ENCODE data around the gene ZSWIM5. TPM values are rescaled to one million over a fixed set of nuclear protein-coding genes. Genes with fewer than 3 reads are reported as not detected.
"Not testable (repeated sequence)": the region's sequence is repeated elsewhere in the genome, so short reads cannot be mapped to it uniquely, and the experiment has no call there.

The ZSWIM5 gene
- total RNA-seq, 4 donors from 2014 or later, result 2.1 to 3.7 (median 2.5) TPM

GRCh38 chr1:45005761-45006160 lies 200.6 kb downstream of the ZSWIM5 start:
- Histone ChIP-seq H3K36me3 (peaks cover 0 to 77% (median 43%) of the 10 kb centered on the region in 3 donors), H3K9me3 (no peaks in the 10 kb centered on the region), H3K4me3 (no peak overlapping the region), H3K4me1 (peaks cover 0 to 19% (median 11%) of the 10 kb centered on the region in 4 donors), H3K27ac (no peak overlapping the region), H3K27me3 (no peaks in the 10 kb centered on the region)
- TF ChIP-seq POLR2A (IDR thresholded peaks at IDR 0.05) (no peak), EP300 (IDR thresholded peaks at IDR 0.05) (no peak), CTCF (IDR thresholded peaks at IDR 0.05) (no peak)
- WGBS, 2 donors, result 74 to 92% methylated on average over 4 to 5 of the region's 6 CpGs
- DNase-seq (ENCODE audit: low spot score in 2 of 2), result no peak

- no peak overlapping the region for H3K4me3 ChIP-seq
- TF ChIP-seq POLR2A (IDR thresholded peaks at IDR 0.05) (no peak), EP300 (IDR thresholded peaks at IDR 0.05) (no peak), CTCF (IDR thresholded peaks at IDR 0.05) (no peak)
- no peaks in the 10 kb centered on the region for H3K27me3 ChIP-seq
- DNase-seq (ENCODE audit: low spot score in 2 of 2), result no peak
- H3K4me1 ChIP-seq, result peaks cover 0 to 9% (median 1%) of the 10 kb centered on the region in 4 donors
- H3K9me3 ChIP-seq, result no peaks in the 10 kb centered on the region
- 87 to 88% methylated on average over 7 of the region's 7 CpGs for WGBS, 2 donors
- H3K27ac ChIP-seq, result no peak overlapping the region
- H3K36me3 ChIP-seq, result peaks cover 0 to 77% (median 43%) of the 10 kb centered on the region in 3 donors
Measured at GRCh38 chr1:45004281-45004920, 202.0 kb downstream of the ZSWIM5 start.

GRCh38 chr1:45003741-45004140 lies 202.7 kb downstream of the ZSWIM5 start:
- Histone ChIP-seq H3K27ac (no peak overlapping the region), H3K36me3 (peaks cover 0 to 72% (median 37%) of the 10 kb centered on the region in 3 donors), H3K4me1 (peaks cover 0 to 2% (median 0%) of the 10 kb centered on the region in 4 donors), H3K27me3 (no peaks in the 10 kb centered on the region), H3K4me3 (no peak overlapping the region), H3K9me3 (no peaks in the 10 kb centered on the region)
- DNase-seq (ENCODE audit: low spot score in 2 of 2), result no peak
- TF ChIP-seq EP300 (IDR thresholded peaks at IDR 0.05) (no peak), CTCF (IDR thresholded peaks at IDR 0.05) (no peak), POLR2A (IDR thresholded peaks at IDR 0.05) (no peak)
- 86 to 87% methylated on average over 14 of the region's 14 CpGs for WGBS, 2 donors

GRCh38 chr1:45002650-45003645 lies 203.5 kb downstream of the ZSWIM5 start:
- Histone ChIP-seq H3K27ac (no peak overlapping the region), H3K36me3 (peaks cover 0 to 64% (median 36%) of the 10 kb centered on the region in 3 donors), H3K9me3 (no peaks in the 10 kb centered on the region), H3K4me3 (no peak overlapping the region), H3K4me1 (no peaks in the 10 kb centered on the region), H3K27me3 (no peaks in the 10 kb centered on the region)
- TF ChIP-seq POLR2A (IDR thresholded peaks at IDR 0.05), result no peak
- no peak for TF ChIP-seq EP300 (IDR thresholded peaks at IDR 0.05)
- TF ChIP-seq CTCF (IDR thresholded peaks at IDR 0.05), result no peak
- no peak for DNase-seq (ENCODE audit: low spot score in 2 of 2)
- 89 to 94% methylated on average over 16 to 17 of the region's 17 CpGs for WGBS, 2 donors

GRCh38 chr1:45001576-45001975 lies 204.8 kb downstream of the ZSWIM5 start:
- WGBS, 2 donors, result 81 to 83% methylated on average over 8 of the region's 8 CpGs
- DNase-seq (ENCODE audit: low spot score in 2 of 2); H3K9me3 ChIP-seq; H3K27me3 ChIP-seq; H3K4me1 ChIP-seq; H3K27ac ChIP-seq; H3K4me3 ChIP-seq: not testable (repeated sequence)
- H3K36me3 ChIP-seq, result peaks cover 0 to 50% (median 32%) of the 10 kb centered on the region in 3 donors

Measured in tibial nerve (tissue), 4 donors.